ENCODE data around the gene RIPOR3.
A peak's percentile ranks its signal among the peaks of the same experiment; 100 is the strongest.

RIPOR3 gene

DNA sequence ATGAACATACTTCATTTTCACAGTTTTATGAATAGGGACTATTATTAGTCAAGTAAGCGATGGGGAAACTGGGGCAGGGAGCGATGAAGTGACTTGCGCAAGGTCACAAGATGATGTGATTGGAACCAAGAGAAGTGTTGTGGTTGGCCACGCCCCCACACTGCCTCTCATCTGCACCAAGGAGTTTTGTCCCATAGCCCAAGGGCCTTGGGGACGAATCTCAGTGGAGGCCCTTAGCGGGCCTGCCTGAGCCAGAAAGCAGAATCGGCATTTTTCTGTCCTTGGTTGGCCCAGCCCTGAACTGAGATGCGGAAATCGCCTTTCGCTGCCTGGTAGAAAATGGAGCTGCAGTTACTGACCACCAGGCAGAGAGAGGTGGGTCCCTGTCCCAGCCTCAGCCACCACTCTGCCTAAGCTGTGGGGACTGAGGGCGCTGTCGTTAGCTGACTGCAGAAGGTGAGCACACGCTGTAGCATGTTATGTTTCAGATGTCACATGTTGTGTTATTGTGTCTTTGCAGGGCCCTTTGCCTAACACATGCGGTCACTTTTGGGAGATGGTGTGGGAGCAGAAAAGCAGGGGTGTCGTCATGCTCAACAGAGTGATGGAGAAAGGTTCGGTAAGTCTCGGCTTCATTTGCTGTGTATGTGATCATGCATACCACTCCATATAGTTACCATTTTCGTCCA is 123.3 kb downstream of the RIPOR3 start:
- DNase-seq = peak; percentile 45

DNA sequence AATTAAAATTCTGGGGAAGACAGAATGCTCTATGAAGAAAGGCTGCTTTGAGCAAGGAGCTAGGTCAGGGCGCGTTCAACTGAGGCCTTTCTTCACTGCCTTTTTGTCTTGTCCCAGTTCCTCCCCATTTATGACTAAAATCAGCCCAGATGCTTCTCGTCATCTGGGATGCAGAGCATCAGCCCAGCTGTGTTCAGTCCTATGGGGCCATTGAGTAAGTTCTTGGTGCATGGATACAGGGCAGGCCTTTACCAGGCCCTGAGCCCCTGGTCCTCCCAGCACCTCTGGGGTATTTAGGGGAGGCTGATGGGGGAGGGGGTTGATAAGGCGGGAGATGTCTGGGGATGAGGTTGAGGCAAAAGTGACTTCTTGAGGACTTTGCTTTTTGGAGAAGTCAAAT is 125.5 kb downstream of the RIPOR3 start:
- no peak for DNase-seq

DNA sequence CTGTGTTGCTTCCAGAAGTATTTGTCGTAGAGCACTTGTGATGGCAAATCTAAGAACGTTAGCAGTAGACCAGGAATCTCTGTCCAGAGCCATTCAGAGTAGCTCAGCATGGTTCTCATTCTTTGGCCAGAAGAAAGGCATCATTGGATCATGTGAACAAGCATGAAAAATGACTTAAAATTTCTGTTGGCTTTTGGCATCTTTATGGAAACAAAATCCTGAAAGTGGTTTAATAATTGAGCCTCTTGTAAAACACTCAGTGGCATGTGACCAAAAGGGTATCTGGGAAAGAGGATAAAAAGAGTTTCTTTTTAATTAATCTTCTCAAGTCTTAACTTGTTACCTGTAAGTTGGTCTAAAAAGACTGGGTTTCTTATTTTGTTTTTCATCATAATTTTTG is 126.0 kb downstream of the RIPOR3 start:
- no peak for DNase-seq

DNA sequence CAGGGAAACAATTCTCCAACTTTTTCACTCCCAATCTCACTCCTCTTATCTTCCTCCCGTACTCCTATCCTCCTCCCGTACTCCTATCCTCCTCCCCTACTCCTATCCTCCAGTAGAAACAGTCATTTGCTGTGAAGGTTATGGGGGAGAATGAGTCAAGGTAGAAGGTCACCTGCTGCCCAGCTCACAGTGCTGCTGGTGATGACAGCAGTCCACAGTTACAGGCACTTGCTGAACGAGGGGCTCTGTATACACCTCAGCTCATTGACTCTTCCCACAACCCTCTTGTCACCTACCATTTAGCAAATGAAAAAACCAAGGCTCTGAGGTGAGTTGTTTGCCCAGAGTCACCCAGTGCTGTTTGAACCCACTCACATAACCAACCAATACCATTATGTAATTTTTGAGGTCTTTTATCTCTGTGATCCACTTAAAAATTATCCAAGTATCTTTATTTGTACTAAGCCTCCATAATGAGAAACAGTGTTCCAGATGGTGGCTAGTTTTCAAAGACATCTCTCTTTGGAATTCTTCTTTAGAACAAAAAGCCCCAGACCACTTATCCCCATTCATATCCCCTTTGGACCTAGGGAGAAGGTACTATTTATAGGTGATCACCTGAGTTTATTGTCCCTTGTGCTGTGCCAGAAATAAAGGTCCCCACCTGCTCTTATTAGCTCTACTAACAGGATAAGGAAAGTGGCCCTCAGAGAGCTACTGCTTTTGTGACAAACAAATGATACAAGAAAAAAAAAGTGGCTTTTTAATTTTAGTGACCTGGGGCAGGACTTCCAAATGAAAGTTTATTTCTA is 128.0 kb downstream of the RIPOR3 start:
- no peak for DNase-seq

DNA sequence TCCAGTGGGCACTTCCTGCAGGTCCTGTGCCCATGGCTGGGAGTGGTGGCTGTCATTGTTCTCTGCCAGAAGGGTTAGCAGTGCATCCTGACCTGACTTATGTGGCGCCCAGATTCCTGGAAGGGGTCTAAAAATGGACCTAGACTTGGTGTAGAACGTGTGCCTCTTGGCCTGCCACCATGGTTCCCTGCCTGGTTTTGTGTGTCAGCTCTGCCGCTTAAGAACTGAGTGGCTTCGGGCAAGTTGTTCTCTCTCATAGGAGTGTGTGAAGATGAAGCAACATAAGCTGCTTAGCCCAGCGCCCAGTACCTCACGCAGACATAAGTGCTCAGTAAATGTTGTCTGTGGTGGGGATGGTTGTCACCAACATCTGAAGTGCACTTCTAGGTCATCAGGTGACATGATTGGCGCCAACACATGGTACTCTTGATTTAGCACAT is 129.1 kb downstream of the RIPOR3 start:
- DNase-seq = no peak

DNA sequence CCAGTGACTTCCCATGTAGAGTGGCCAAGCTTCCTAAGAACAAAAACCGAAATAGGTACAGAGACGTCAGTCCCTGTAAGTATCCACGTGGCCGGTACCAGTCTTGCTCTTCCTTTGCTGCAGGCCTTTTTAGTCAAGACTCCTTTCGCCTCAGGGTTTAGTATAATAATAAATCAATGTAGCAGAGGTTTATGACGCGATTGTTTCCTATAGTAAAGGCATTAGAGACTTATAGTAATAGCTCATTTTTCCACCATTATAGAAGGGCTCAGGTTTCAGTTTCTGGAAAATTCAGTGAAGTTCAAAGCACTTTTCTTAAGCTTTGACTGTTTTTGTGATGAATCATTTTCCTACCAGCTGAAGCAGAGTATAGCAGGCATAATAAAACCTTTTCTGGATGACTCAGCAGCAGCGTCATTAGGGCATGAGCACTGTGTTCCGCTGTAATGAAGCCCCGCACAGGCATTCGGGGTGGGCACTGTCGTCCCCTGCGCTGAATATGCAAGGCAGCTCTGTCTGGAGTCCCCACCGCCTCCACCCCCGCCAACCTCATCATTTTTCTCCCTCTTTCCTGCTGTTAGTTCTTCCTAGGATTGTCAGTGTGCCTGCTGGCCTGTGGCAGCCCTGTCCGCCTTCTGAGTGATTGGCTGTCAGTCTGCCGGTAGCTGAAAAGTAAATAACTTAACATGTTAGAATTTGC is 129.8 kb downstream of the RIPOR3 start:
- DNase-seq = peak; percentile 79

DNA sequence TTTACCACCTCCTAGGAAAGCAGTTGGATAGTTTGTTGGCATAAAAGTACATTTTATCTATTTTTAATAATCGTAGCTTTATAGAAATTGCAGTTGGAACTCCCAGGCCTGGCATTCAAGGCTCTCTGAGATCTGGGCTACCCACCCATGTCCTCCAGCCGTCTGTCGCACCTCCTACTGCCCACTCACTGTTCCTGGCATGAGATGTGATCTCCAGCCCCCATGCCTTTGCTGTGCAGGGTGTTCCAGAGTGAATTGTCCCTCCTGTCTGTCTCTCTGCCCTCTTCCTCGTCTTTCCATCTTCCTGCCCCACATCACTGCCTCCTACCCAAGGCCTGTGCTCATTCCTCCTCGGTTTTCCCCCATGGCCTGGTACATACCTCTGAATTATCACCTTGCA is 130.5 kb downstream of the RIPOR3 start:
- DNase-seq = no peak

DNA sequence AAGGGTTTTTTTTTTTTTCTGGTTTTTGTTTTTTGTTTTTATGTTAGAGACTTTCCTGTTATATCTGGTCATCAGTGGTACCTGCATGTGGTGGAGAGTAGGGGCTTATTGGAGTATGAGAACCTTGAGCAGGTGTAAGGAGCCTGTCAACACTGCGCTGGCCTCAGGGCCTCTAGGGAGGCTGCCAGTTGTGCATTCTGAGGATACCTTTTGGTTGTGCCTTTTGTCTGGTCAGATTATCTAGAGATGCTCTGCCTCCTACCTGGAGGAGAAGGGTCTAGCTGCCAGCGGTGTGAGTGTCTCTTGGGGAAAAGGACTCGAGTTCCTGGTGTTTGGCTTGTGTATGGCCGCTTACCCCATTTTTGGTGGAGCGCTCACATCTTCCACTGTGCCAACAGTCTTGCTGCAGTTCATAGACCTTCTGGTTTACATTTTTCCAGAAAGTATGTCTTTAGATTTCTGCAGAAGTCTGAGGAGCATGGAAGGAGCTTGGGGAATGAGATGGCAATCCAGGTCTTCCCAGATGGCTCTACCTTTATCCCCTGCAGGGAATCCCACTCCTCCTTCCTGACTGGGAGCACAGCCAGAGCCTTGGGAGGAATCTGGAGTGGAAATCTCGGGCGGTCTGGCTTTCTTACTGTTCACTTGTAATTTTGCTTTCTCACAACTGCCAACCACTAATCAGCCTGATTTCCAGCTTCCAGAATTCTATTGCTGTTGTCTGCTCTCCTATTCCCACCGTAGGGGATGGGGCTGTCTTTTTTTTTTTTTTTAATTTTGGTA is 131.3 kb downstream of the RIPOR3 start:
- DNase-seq = no peak

DNA sequence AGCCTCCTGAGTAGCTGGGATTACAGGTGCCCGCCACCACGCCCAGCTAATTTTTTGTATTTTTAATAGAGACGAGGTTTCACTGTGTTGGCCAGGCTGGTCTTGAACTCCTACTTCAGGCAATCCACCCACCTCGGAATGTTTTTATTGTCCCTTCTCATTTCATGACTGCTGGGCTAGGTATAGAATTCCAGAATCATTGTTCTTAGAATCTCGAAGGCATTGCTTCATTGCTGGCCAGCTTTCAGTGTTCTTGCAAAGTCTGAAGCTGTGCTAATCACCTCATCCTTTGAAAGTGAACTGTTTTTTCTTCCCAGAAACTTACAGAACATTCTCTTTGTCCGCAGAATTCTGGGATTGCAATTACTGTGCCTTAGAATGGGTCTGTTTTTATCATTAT is 132.2 kb downstream of the RIPOR3 start:
- no peak for DNase-seq

DNA sequence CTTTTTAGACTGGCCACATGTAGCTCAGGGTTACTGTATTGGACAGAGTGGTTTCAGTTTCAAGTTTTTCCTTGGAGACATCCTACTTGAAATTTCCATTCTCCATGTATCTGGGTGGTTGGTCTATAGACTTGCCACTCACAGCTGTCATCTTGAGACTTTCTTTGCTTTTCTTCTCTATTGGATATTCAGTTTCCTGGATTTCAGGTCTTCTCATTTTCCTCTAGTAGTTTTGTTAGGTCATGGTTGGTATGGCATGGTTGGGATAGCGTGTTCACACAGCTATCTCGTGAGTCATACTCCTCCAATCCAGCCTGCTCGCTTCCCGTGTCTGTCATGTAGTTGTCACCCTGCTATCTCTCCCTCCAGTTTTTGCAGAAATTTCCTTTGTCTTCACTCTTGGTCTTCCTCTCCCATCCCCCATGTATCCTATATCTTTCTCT is 132.8 kb downstream of the RIPOR3 start:
- no peak for DNase-seq

DNA sequence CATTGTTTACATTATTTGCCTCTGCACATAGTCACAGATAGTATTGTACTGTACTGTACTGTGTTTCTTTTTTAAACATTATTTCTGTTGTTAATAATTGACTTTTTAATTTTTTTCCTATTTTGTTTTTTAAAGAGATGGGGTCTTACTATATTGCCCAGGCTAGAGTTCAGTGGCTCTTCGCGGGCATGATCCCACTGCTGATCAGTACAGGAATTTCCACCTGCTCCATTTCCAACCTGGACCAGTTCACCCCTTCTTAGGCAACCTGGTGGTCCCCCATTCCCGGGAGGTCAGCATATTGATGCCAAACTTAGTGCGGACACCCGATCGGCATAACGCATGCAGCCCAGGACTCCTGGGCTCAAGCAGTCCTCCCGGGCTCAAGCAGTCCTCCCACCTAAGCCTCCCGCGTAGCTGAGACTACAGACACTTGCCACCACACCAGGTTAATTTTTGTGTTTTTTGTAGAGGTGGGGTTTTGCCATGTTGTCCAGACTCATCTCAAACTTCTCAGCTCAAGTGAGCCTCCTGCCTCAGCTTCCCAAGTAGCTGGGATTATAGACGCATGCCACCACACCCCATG is 133.7 kb downstream of the RIPOR3 start:
- no peak for DNase-seq

DNA sequence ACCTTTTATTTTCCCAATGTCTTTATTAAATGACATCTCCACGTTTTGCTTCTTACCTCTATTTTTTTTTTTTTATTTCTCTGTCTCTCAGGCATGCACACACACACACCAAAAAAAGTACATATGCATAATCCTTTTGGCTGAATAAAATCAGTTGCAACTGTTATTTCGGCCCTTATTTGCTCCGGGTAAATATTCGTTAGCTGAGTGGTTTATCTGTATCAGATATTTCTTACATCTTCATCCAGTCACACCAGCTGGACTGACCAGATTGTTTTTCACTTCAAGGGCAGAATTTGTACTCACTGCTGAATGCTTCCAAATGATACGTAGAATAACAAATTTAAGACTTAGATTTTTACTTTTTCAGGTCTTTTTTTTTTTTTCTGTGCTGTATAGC is 135.7 kb downstream of the RIPOR3 start:
- DNase-seq = no peak

DNA sequence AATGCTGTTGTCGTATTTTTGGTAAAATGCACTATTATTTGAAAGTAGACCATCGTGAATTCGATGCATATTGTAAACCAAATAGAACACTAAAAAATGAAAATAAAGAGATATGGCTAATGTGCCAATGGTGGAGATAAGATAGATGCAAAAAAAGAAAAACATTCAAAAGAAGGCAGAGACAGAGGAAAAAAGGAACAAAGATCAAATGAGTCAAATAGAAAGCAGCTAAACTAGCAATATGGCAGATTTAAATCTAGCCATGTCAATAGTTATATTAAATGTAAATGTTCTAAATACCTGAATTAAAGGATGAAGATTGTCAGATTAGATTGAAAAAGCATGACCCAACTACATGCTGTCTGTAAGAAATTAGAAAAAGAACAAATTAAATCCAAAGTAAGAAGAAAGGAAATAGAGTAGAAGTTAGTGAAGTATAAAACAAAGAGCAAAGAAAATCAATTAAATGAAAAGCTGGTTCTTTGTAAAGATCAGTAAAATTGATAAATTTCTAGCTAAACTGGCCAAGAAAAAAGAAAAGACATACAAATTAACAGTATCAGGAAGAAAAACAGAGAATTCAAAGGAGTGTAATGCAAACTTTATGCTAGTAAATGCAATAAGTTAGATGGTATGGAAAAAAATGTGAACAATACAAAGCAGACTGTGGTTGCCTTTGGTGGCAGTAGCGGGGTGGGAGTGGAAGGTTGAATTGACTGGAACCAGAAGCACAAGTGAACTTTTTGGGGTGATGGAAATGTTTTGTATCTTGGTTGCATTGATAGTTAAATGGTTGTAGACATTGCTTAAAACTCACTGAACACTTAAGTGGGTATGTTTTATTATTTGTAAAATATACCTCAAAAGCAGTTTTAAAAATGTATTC is 136.4 kb downstream of the RIPOR3 start:
- DNase-seq = peak; percentile 49

DNA sequence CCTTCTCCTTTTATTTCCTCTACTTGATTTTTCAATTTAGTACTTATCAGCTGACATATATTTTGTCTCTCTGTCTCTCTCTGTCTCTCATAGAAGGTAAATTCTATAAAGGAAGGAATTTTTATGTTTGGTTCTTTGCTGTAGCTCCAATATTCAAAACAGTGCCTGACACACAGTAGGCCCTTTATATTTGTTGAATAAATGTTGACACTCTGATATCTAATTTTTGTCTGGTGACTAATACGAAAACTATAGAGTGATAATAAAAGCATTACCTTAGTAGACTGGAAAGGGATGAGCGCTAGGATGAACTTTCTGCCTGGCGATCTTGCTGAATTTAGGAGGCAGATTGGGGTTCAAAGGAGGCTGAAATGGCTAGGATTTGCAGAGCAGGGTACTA is 138.4 kb downstream of the RIPOR3 start:
- no peak for DNase-seq

DNA sequence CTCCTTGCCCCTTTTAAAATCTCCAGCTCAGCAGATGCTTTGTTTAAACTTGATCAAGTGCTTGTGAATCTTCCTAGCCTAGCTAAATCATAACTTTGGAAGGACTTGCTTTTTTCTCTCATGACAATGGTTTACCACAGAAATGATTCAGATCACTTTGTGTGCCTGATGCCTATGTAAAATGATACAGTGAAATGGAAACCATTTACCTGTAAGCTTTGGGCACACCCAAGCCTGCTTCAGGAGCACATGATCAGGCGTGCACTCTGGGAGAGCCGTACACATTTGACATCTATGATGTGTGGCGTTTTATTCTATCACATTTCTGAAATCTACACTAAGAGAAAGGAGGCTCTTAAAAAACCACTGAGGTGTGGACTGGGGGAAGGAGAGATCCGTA is 140.1 kb downstream of the RIPOR3 start:
- DNase-seq = peak; percentile 48

DNA sequence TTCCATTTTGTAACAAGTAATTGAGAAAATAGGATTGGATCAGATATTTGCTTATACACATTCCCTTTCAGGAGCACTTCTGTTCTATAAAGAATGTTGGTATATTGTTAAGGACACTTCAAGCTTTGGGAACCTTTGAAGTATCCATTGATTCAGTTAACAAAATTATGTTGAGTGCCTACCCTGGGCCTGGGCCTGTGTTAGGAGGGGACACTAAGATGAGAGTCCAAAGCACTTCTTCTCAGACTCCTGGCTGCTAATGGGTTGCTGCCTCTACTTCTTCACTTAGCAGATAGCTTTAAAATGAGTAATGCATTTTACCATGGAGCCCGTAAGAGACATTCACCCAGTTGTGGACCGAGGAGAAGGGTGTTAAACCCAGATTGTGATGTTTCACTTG is 140.8 kb downstream of the RIPOR3 start:
- DNase-seq = no peak

DNA sequence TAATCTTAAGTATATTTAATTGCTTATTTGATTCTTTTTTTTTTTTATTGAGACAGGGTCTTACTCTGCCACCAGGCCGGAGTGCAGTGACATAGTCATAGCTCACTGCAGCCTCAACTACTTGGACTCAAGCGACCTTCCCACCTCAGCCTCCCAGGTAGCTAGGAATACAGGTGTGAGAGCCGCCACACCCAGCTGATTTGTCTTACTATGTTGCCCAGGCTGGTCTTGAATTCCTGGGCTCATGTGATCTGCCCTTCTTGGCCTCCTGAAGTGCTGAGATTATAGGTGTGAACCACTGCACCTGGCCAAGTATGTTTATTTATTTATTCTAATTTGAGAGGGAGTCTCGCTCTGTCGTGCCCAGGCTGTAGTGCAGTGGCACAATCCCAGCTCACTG is 142.9 kb downstream of the RIPOR3 start:
- no peak for DNase-seq

DNA sequence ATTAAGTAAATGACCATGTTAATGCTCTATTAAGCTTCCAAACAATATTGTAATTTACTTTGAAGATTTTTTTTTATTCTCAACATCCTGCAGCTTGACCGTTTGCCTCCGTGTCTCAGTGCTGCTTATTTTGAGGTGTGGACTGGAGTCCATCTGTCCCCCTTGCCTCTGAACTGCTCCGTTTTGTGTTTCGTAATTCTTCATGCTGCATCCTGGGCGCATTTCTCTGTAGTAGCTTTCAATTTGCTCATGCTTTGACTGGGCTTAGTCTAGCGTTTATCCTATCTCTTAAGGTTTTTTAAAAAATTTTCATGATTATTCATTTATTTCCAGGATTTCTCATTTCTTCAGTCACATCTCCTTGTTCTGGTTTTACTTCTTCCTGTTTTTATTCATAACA is 143.4 kb downstream of the RIPOR3 start:
- DNase-seq = no peak

DNA sequence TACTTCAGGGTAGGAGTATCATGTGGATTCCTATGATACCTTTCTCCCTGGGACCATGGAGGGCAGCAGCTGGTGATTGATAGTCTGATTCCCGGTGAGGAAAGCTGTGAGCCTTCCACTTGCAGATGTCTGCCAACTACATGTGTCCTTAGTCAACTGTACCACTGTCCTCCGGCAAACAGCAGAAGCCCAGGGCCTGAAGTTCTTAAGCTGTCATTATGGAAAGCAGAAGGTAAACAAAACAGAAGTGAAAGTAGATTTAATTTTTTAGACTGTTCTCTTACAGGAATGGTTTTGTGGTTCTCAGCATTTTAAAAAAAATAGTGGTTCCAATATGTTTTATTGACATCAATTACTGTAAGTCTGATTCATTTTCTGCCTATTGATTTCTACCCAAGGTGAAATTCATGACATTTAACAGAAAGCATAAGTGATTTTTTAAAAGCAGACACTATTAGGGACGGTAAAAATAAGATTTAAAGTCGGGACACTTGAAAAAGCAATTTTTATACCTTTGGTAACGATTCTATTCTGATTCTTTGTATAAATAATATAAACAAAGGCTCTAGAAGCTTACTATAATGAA is 144.5 kb downstream of the RIPOR3 start:
- no peak for DNase-seq

DNA sequence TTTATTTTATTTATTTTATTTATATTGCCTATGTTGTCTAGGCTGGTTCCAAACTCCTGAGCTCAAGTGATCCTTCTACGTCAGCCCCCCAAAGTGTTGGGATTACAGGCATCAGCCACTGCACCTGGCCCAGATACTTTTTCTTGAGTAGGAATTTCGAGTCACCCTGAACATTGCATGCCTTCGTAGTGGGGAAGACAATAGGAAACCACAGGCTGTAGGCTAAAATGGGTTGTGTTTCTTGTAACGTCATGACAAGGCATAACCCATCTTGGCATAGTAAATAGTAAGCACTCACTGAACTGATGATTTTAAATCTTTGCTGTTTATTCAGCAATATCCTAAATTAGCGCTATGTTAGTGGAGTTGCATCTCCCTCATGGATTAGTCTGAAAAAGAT is 146.2 kb downstream of the RIPOR3 start:
- DNase-seq = no peak

DNA sequence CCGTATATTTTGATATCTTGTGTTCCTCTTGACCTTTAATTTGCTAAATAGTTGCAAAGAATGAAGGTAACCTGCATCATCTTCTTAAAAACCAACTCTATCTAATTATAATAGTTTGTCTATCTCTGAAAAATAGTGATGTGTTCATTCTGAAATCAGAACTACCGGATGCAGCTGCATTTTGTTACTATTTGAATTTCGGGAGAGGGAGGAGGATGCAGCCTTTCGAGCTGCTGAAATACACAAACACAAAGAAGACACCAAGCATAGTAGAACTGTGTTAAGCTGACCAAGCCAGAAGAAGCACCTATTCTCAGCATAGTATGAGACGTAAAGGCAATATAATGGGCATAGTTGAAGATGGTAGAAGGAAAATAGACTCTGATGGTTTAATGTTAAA is 148.0 kb downstream of the RIPOR3 start:
- DNase-seq = no peak

Data from activated CD4-positive, alpha-beta T cell treated with anti-CD3 and anti-CD28 coated beads for 48 hours (primary cell).